Measurements from ENCODE around the gene FES. TPM values are rescaled to one million over a fixed set of nuclear protein-coding genes. Genes with fewer than 3 reads are reported as not detected.

Gene FES
- total RNA-seq, 1 donor from 2014 or later: 65.1 TPM

GRCh38 chr15:90878660-90879059 is 5.6 kb upstream of the FES start:
- Histone ChIP-seq H3K9me3 (no peaks in the 10 kb centered on the region), H3K4me3 (no peak overlapping the region), H3K27ac (no peak overlapping the region), H3K4me1 (peaks cover 0 to 14% of the 10 kb centered on the region in 2 donors), H3K27me3 (no peaks in the 10 kb centered on the region), H3K36me3 (peaks cover 66 to 72% of the 10 kb centered on the region in 2 donors)
- TF ChIP-seq, protein P1, sequence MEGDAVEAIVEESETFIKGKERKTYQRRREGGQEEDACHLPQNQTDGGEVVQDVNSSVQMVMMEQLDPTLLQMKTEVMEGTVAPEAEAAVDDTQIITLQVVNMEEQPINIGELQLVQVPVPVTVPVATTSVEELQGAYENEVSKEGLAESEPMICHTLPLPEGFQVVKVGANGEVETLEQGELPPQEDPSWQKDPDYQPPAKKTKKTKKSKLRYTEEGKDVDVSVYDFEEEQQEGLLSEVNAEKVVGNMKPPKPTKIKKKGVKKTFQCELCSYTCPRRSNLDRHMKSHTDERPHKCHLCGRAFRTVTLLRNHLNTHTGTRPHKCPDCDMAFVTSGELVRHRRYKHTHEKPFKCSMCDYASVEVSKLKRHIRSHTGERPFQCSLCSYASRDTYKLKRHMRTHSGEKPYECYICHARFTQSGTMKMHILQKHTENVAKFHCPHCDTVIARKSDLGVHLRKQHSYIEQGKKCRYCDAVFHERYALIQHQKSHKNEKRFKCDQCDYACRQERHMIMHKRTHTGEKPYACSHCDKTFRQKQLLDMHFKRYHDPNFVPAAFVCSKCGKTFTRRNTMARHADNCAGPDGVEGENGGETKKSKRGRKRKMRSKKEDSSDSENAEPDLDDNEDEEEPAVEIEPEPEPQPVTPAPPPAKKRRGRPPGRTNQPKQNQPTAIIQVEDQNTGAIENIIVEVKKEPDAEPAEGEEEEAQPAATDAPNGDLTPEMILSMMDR (IDR thresholded peaks at IDR 0.05): no peak
- intact Hi-C loops (cut with DNase I): no loop called here
- no peak for DNase-seq (ENCODE audit: low spot score in 2 of 2)

DNA sequence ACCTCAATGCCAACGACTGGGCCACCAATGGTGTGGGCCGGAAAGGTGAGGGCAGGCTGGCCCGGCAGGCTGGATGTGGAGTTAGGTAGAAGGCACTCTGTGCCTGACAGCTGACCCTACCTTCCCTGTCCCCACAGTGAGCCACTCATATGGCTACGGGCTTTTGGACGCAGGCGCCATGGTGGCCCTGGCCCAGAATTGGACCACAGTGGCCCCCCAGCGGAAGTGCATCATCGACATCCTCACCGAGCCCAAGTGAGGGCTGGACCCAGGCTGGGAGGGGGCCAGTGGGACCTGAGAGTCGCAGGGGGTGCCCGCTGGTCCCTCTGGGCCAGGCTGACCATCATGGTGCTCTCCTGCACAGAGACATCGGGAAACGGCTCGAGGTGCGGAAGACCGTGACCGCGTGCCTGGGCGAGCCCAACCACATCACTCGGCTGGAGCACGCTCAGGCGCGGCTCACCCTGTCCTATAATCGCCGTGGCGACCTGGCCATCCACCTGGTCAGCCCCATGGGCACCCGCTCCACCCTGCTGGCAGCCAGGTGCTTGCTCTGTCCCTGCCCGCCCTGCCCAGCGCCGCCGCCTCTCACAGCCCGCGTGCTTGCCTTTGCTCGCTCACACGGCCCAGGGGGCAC is 4.5 kb upstream of the FES start:
- H3K4me1 ChIP-seq: peaks cover 5 to 13% of the 10 kb centered on the region in 2 donors
- intact Hi-C loops (cut with DNase I): loop anchor here (10.0 kb wide), 3 partner anchors 355 to 985 kb away; partner anchors contain the start of genes AP3S2 and CRTC3
- no peak for DNase-seq (ENCODE audit: low spot score in 2 of 2)
- no peak overlapping the region for H3K27ac ChIP-seq
- H3K9me3 ChIP-seq: no peaks in the 10 kb centered on the region
- H3K27me3 ChIP-seq: no peaks in the 10 kb centered on the region
- H3K36me3 ChIP-seq: peaks cover 66 to 72% of the 10 kb centered on the region in 2 donors
- TF ChIP-seq, protein P1 (IDR thresholded peaks at IDR 0.05): no peak
- H3K4me3 ChIP-seq: no peak overlapping the region

DNA sequence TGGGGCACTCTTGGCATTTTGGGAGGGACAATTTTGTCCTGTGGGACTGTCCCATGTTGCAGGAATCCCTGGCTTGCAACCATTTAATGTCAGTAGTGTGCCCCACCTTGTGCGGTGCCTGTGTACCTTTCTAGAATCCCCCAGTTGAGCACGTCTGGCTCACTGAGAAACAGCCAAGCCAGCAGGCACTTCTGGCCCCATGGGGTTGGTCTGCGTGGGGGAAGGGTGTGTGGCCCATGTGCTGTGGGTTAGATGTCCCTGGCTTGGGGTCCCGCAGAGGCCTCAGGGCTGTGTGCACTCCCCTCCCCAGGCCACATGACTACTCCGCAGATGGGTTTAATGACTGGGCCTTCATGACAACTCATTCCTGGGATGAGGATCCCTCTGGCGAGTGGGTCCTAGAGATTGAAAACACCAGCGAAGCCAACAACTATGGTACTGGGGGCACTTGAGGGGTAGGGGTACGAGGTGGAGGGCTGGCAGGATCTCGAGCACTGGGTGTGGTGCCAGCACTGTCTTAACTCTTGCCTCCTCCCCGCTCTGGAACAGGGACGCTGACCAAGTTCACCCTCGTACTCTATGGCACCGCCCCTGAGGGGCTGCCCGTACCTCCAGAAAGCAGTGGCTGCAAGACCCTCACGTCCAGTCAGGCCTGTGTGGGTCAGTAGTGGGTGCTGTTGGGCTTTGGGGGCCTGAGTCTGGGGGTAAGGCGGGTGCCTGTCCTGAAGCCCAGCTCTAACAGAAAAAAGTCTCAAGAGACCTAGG is 3.7 kb upstream of the FES start:
- peaks cover 10 to 20% of the 10 kb centered on the region in 2 donors for H3K4me1 ChIP-seq
- H3K27me3 ChIP-seq: no peaks in the 10 kb centered on the region
- H3K4me3 ChIP-seq: no peak overlapping the region
- no peak for DNase-seq (ENCODE audit: low spot score in 2 of 2)
- no peak overlapping the region for H3K27ac ChIP-seq
- no peaks in the 10 kb centered on the region for H3K9me3 ChIP-seq
- intact Hi-C loops (cut with DNase I): loop anchor here (10.0 kb wide), 3 partner anchors 356 to 986 kb away; partner anchors contain the start of genes AP3S2 and CRTC3
- peaks cover 64 to 71% of the 10 kb centered on the region in 2 donors for H3K36me3 ChIP-seq
- TF ChIP-seq, protein P1 (IDR thresholded peaks at IDR 0.05): no peak

- TF ChIP-seq, protein P1 (IDR thresholded peaks at IDR 0.05): no peak
- intact Hi-C loops (cut with DNase I): loop anchor here (10.0 kb wide), 3 partner anchors 357 to 987 kb away; partner anchors contain the start of genes AP3S2 and CRTC3
- no peak for DNase-seq (ENCODE audit: low spot score in 2 of 2)
- Histone ChIP-seq H3K27ac (no peak overlapping the region), H3K4me3 (no peak overlapping the region), H3K9me3 (no peaks in the 10 kb centered on the region), H3K27me3 (no peaks in the 10 kb centered on the region), H3K36me3 (peaks cover 56 to 63% of the 10 kb centered on the region in 2 donors), H3K4me1 (peaks cover 10 to 27% of the 10 kb centered on the region in 2 donors)
Observed at GRCh38 chr15:90881181-90881977, 2.9 kb upstream of the FES start.

- peaks cover 10 to 30% of the 10 kb centered on the region in 2 donors for H3K4me1 ChIP-seq
- DNase-seq (ENCODE audit: low spot score in 2 of 2): peak in 1 of 2 donors; percentile 64
- H3K27ac ChIP-seq: peak overlapping the region in 1 of 2 donors; percentile 90
- TF ChIP-seq, protein P1 (IDR thresholded peaks at IDR 0.05): no peak
- H3K36me3 ChIP-seq: peaks cover 48 to 55% of the 10 kb centered on the region in 2 donors
- intact Hi-C loops (cut with DNase I): loop anchor here (10.0 kb wide), 3 partner anchors 357 to 987 kb away; partner anchors contain the start of genes AP3S2 and CRTC3
- H3K9me3 ChIP-seq: no peaks in the 10 kb centered on the region
- no peaks in the 10 kb centered on the region for H3K27me3 ChIP-seq
- H3K4me3 ChIP-seq: no peak overlapping the region
Observed at GRCh38 chr15:90881978-90882721, 2.2 kb upstream of the FES start.

Data from ascending aorta (tissue), 2 donors.